CD14-positive monocyte (primary cell): Measurements from ENCODE around the gene CMC2. TPM values are rescaled to one million over a fixed set of nuclear protein-coding genes. Genes with fewer than 3 reads are reported as not detected.

Experiments used
- DNase-seq, 3 donors: peaks; one replicate each; pipeline ENCODE4 v3.0.0-alpha.2; 2011 to 2022
- H2AFZ ChIP-seq: 2 replicates; pipeline ENCODE4 v1.6.0; 2012; ENCODE audit warnings: mild to moderate bottlenecking, low read depth, low read length, inconsistent platforms; ENCODE audit not compliant: insufficient read depth, poor library complexity, severe bottlenecking
- H3K27ac ChIP-seq, 2 donors: 1 replicate in 1 of 2; 2 replicates in 1 of 2; pipeline ENCODE4 v1.5.1; 2012 to 2013; ENCODE audit warnings: low read length in 2 of 2, control low read depth in 1 of 2, inconsistent platforms in 1 of 2, low read depth in 1 of 2, mild to moderate bottlenecking in 1 of 2
- H3K27me3 ChIP-seq, 2 donors: one replicate each; pipeline versions ENCODE4 v1.6.0 to v1.6.1; 2011 to 2013; ENCODE audit warnings: low read length in 2 of 2; ENCODE audit not compliant: control insufficient read depth in 2 of 2, insufficient read depth in 2 of 2
- H3K36me3 ChIP-seq, 2 donors: replicated peaks in 1 of 2; 1 replicate in 1 of 2; 2 replicates in 1 of 2; pipeline versions ENCODE4 v1.5.1 to v1.6.1; 2012 to 2013; ENCODE audit warnings: low read length in 2 of 2, control low read depth in 1 of 2, inconsistent platforms in 1 of 2, mild to moderate bottlenecking in 1 of 2; ENCODE audit not compliant: insufficient read depth in 2 of 2, control insufficient read depth in 1 of 2
- H3K4me1 ChIP-seq, 2 donors: 1 replicate in 1 of 2; 2 replicates in 1 of 2; pipeline versions ENCODE4 v1.5.1 to v1.6.1; 2012 to 2013; ENCODE audit warnings: low read length in 2 of 2, control low read depth in 1 of 2, inconsistent platforms in 1 of 2, mild to moderate bottlenecking in 1 of 2, moderate library complexity in 1 of 2; ENCODE audit not compliant: insufficient read depth in 2 of 2, control insufficient read depth in 1 of 2
- H3K4me2 ChIP-seq: replicated peaks from 2 replicates; pipeline ENCODE3; 2012; ENCODE audit warnings: low read length, moderate library complexity, mild to moderate bottlenecking; ENCODE audit not compliant: poor library complexity, severe bottlenecking; ENCODE audit errors: extremely low read depth
- H3K4me3 ChIP-seq, 3 experiments: fragments of 200-600 bp in 1 of 3; sonication (generic) in 1 of 3; replicated peaks in 1 of 3; 1 replicate in 2 of 3; 2 replicates in 1 of 3; pipeline ENCODE4 v1.5.1; 2011 to 2013; ENCODE audit warnings: low read length in 3 of 3, mild to moderate bottlenecking in 3 of 3, control low read depth in 2 of 3, low read depth in 2 of 3, inconsistent platforms in 1 of 3, moderate library complexity in 1 of 3
- H3K79me2 ChIP-seq: 2 replicates; pipeline ENCODE4 v1.6.0; 2012; ENCODE audit warnings: mild to moderate bottlenecking, control low read depth, inconsistent platforms, low read length, moderate library complexity; ENCODE audit not compliant: insufficient read depth
- H3K9ac ChIP-seq: 2 replicates; pipeline ENCODE4 v1.6.0; 2017; ENCODE audit warnings: low read length, mild to moderate bottlenecking; ENCODE audit not compliant: insufficient read depth, poor library complexity, severe bottlenecking
- H3K9me3 ChIP-seq, 2 donors: replicated peaks in 1 of 2; 1 replicate in 1 of 2; 2 replicates in 1 of 2; pipeline versions ENCODE4 v1.5.1 to v1.6.1; 2012 to 2013; ENCODE audit warnings: low read length in 2 of 2, control low read depth in 1 of 2; ENCODE audit not compliant: control insufficient read depth in 1 of 2, insufficient read depth in 1 of 2
- H4K20me1 ChIP-seq: 2 replicates; pipeline ENCODE4 v1.6.0; 2012; ENCODE audit warnings: mild to moderate bottlenecking, low read length, control low read depth, moderate library complexity; ENCODE audit not compliant: insufficient read depth
- H3K27ac Mint-ChIP-seq, 7 donors: one replicate each; pipeline ENCODE4 v1.8.0; 2020; ENCODE audit warnings: mild to moderate bottlenecking in 7 of 7, mixed read lengths in 7 of 7, moderate library complexity in 6 of 7, inconsistent platforms in 2 of 7
- H3K27me3 Mint-ChIP-seq, 3 donors: one replicate each; pipeline ENCODE4 v1.8.0; 2021 to 2022; ENCODE audit warnings: low read depth in 3 of 3, mild to moderate bottlenecking in 3 of 3, mixed read lengths in 3 of 3, moderate library complexity in 3 of 3, inconsistent platforms in 1 of 3
- H3K36me3 Mint-ChIP-seq, 2 donors: one replicate each; pipeline ENCODE4 v1.8.0; 2020; ENCODE audit warnings: mixed read lengths in 2 of 2, inconsistent platforms in 1 of 2, mild to moderate bottlenecking in 1 of 2
- H3K4me1 Mint-ChIP-seq: one replicate; pipeline ENCODE4 v1.8.0; 2020; ENCODE audit warnings: mild to moderate bottlenecking, mixed read lengths
- H3K4me3 Mint-ChIP-seq, 2 donors: one replicate each; pipeline ENCODE4 v1.8.0; 2020; ENCODE audit warnings: mild to moderate bottlenecking in 2 of 2, mixed read lengths in 2 of 2, moderate library complexity in 1 of 2
- H3K9me3 Mint-ChIP-seq, 7 donors: one replicate each; pipeline ENCODE4 v1.8.0; 2020 to 2022; ENCODE audit warnings: mixed read lengths in 7 of 7, mild to moderate bottlenecking in 6 of 7, moderate library complexity in 6 of 7, inconsistent platforms in 2 of 7
- WGBS: methylation state at CpG from one replicate; pipeline ENCODE4 v1.1.5; 2013; ENCODE audit warnings: missing lambda C conversion rate; ENCODE audit not compliant: insufficient coverage; 5-methylcytosine and 5-hydroxymethylcytosine counted together
- intact Hi-C, 2 donors: fragments of 100-400 bp; cut with micrococcal nuclease; formaldehyde crosslinking; loops; one replicate each; pipeline versions ENCODE4 v1.15.0 to v1.15.1; 2023
- polyA plus RNA-seq, 3 donors: library from polyadenylated mRNA; depleted of rRNA in 1 of 3; unstranded in 2 of 3; stranded (reverse) in 1 of 3; fragments of 300-500 nt in 2 of 3; fragments of >200 nt in 1 of 3; fragmentation: Illumina TruSeq in 2 of 3; gene quantifications; 1 replicate in 2 of 3; 2 replicates in 1 of 3; pipeline ENCODE4 v1.2.3, GENCODE V29; 2012 to 2021
- TF ChIP-seq, protein P1 (sequence below): fragments of 200-600 bp; IDR thresholded peaks from one replicate; pipeline ENCODE4 v1.8.0; 2022; ENCODE audit warnings: antibody characterized with exemption, mild to moderate bottlenecking

Gene CMC2
- polyA plus RNA-seq, 3 donors, result 55.3 to 79.5 (median 70.7) TPM

- no peaks in the 10 kb centered on the region for H3K9me3 ChIP-seq
- no peak overlapping the region for H3K9ac ChIP-seq
- Mint-ChIP-seq H3K36me3 (peaks cover 51 to 76% of the 10 kb centered on the region in 2 donors), H3K9me3 (no peaks in the 10 kb centered on the region), H3K4me1 (peaks cover 3% of the 10 kb centered on the region), H3K27me3 (peaks cover 0 to 1% (median 0%) of the 10 kb centered on the region in 3 donors), H3K4me3 (no peak overlapping the region), H3K27ac (no peak overlapping the region)
- no CpG with 5 or more reads among the region's 2 CpGs for WGBS
- DNase-seq, result no peak
- no peak overlapping the region for H3K4me3 ChIP-seq
- H3K27ac ChIP-seq, result peak overlapping the region in 1 of 2 donors; percentile 9
- intact Hi-C loops, result no loop called here
- H3K4me2 ChIP-seq, result no peak overlapping the region
- H3K79me2 ChIP-seq, result peaks cover 17% of the 10 kb centered on the region
- H3K4me1 ChIP-seq, result no peaks in the 10 kb centered on the region
- TF ChIP-seq, protein P1, sequence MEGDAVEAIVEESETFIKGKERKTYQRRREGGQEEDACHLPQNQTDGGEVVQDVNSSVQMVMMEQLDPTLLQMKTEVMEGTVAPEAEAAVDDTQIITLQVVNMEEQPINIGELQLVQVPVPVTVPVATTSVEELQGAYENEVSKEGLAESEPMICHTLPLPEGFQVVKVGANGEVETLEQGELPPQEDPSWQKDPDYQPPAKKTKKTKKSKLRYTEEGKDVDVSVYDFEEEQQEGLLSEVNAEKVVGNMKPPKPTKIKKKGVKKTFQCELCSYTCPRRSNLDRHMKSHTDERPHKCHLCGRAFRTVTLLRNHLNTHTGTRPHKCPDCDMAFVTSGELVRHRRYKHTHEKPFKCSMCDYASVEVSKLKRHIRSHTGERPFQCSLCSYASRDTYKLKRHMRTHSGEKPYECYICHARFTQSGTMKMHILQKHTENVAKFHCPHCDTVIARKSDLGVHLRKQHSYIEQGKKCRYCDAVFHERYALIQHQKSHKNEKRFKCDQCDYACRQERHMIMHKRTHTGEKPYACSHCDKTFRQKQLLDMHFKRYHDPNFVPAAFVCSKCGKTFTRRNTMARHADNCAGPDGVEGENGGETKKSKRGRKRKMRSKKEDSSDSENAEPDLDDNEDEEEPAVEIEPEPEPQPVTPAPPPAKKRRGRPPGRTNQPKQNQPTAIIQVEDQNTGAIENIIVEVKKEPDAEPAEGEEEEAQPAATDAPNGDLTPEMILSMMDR, result no peak
- H4K20me1 ChIP-seq, result no peaks in the 10 kb centered on the region
- peaks cover 52 to 85% of the 10 kb centered on the region in 2 donors for H3K36me3 ChIP-seq
- no peaks in the 10 kb centered on the region for H3K27me3 ChIP-seq
- no peak overlapping the region for H2AFZ ChIP-seq
Observed at GRCh38 chr16:81014672-81015071, 8.0 kb upstream of the CMC2 start.

DNA sequence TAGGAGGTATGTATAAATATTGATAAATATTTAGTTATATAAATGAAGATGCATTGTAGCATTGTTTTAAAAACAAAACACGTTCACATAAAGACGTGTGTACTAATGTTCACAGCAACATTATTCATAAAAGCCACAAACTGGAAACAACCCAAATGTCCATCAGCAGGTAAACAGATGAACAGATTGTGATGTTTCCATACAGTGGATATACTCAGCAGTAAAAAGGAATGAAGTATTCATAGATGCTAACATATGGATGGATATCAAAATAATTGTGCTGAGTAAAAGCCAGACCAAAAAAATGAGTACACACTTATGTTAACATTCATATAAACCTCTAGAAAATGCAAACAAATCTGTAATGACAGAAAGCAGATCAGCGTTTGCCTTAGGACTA lies 6.3 kb upstream of the CMC2 start:
- WGBS, result 100% methylated on average over 1 of the region's 3 CpGs
- Histone ChIP-seq H3K4me2 (no peak overlapping the region), H3K36me3 (peaks cover 40 to 68% of the 10 kb centered on the region in 2 donors), H2AFZ (no peak overlapping the region), H3K4me3 (no peak overlapping the region), H4K20me1 (no peaks in the 10 kb centered on the region), H3K79me2 (peaks cover 34% of the 10 kb centered on the region), H3K27me3 (no peaks in the 10 kb centered on the region), H3K9me3 (no peaks in the 10 kb centered on the region), H3K27ac (peak overlapping the region in 1 of 2 donors; percentile 28), H3K4me1 (peaks cover 6% of the 10 kb centered on the region in 2 donors), H3K9ac (no peak overlapping the region)
- Mint-ChIP-seq H3K27me3 (peaks cover 0 to 1% (median 0%) of the 10 kb centered on the region in 3 donors), H3K4me1 (peaks cover 15% of the 10 kb centered on the region), H3K4me3 (no peak overlapping the region), H3K9me3 (no peaks in the 10 kb centered on the region), H3K36me3 (peaks cover 39 to 59% of the 10 kb centered on the region in 2 donors), H3K27ac (peak overlapping the region in 1 of 7 donors; percentile 53)
- intact Hi-C loops, result no loop called here
- DNase-seq, result no peak
- TF ChIP-seq, protein P1, result no peak
